GM21447 (cell line): ENCODE data around the gene SEC31A.
"Not testable (repeated sequence)": the region's sequence is repeated elsewhere in the genome, so short reads cannot be mapped to it uniquely, and the experiment has no call there.

Source experiments
- ATAC-seq: cut with Tn5 transposase; IDR thresholded peaks from one replicate; pipeline ENCODE4 v1.9.1; 2021; ENCODE audit not compliant: unreplicated experiment

The SEC31A gene

DNA sequence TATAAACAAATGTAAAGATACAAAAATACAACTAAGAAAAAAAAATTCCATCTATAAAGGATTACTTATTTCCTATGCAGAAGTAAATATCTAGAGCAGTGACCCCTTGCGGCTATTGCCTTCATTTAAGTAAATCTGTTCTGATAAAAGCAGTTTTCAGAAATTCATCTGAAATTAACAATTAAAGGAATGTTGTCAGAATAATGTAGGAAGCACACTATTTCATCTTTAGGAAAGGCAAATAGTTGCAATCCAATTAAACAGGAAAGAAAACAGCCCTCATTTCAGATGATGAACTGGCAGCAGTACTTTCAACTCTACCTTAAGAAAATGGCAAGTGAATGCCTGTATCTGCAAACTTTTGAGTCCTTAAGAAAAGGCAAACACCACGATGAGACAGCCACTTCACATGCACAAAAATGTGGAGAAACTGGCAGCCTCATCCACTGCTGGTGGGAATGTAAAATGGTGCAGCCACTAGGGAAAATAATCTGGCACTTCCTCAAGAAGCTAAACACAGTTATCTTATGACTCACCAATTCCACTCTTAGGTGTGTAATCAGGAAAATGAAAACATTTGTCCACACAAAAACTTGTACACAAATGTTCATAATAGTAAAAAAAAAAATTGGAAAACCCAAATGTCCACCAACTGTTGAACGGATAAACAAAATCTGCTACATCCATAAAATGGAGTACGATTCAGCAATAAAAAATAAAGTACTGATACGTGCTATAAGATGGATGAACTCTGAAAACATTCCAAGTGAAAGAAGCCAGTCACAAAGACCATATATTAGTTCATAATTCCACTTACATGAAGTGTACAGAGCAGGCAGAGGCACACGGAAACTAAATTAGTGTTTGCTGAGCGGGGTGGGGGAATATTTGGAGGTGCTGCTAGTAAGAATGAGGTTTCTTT is 7.6 kb upstream of the SEC31A start:
- ATAC-seq = no peak

DNA sequence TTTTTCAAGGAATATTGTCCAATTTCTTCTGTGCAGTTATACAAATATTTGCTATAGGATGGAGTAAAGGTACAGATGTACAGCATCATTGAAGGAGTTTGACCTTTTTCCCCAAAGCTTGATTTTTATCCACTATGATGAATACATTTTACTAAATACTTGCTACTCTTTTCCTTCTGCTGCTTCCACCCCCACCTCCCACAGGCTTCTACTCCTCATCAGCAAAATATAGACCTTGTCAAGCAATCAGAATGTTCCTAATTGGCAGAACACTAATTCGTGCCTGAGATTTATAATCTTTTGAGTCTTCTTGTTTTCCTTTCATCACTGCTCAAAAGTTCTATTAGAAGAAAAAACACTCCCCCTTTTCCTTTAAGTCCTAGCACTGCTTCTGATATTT is 5.8 kb upstream of the SEC31A start:
- ATAC-seq = no peak

DNA sequence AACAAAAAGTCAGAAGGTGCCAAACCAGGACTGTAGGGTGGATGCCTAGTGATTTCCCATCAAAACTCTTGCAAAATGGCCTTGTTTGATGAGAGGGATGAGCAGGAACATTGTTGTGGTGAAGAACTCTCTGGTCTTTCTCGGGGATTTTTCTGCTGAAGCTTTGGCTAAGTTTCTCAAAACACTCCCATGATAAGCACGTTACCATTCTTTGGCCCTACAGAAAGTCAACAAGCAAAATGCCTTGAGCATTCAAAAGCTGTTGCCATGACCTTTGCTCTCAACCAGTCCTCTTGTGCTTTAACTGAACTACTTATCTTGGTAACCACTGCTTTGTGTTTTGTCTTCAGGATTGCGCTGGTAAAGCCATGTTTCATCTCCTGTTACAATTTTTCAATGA is 3.0 kb upstream of the SEC31A start:
- no peak for ATAC-seq

DNA sequence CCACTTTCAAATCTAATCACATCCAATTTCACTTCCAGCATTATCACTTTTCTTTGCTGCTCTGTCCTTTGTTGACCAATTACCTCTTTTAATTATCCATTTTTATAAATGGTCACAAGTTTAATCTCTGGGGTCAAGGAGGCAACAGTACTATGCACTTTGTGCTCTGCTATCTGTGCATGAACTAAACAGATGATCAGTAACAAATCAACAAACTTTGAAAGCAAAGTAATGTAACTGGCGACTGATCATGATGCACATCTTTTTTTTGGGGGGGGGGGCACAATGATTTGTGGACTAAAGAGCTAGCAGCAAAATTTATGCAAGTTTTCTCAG is 1.5 kb upstream of the SEC31A start:
- no peak for ATAC-seq

DNA sequence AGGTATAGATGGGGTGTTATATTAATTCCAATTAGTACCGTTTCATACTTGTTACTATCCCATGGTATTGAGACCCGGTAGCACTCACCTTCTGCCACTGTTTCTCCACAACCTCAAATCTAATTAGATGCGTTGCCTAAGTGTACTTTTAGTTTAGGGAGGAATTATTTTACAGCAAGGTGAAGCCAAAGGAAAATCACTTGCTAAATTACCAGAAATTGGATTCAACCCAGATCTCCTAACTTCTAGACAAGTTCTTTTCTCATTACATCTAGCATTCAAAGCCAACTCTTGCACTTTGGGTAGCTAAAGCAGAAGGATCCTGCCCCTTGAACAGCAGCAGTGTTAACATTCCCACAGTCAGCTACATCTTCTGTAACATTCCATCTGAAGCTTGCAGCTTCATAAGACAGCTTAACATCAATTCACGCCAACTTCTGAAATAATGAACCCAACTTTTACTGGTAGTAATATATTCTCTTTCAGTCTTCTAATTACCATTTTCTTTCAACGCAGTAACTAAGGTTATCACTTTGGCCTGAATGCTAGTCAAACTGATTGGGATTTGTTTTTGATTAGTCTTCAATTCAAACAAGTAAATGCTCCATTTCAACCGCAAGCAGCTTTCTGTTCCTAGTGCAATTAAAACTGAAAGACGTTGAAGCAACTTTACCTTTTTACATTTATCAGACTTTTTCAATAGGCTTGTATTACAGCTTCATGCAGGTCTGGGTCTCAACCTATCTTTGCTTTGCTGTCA is 934 bp upstream of the SEC31A start:
- ATAC-seq = peak; percentile 5

DNA sequence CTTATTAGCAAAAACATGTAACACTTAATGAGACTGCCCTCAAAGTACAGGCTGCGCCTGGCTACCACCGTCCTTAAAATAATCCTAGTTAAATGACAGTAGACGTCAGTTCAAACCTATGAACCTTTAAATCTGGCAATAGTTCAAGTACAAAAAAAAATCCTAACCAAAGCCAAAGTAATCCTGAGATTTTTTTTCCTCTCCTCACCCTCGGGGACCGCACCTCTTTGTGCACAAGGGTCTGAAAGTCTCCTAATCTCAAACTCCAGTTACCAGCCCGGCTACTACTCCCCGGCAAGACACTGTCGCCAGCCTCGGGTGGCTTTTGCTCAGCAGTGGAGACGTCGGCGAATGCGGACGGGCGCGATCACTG is 439 bp downstream of the SEC31A start:
- ATAC-seq = no peak

DNA sequence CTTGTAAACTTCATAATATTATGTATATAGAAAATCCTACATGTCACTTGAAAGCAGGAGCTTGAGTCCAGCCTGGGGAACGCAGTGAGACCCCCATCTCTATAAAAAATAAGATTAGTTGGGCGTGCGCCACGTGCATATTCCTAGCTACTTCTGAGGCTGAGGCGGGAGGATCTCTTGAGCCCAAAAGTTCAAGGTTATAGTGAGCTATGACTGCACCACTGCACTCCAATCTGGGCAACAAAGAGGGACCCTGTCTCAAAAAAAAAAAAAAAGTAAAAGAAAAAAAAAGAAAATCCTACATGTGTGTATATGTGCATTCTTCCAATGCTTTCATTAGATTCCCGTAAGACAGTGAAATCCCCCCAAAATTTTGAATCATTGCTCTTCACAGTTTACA is 1.7 kb downstream of the SEC31A start:
- ATAC-seq = no peak

DNA sequence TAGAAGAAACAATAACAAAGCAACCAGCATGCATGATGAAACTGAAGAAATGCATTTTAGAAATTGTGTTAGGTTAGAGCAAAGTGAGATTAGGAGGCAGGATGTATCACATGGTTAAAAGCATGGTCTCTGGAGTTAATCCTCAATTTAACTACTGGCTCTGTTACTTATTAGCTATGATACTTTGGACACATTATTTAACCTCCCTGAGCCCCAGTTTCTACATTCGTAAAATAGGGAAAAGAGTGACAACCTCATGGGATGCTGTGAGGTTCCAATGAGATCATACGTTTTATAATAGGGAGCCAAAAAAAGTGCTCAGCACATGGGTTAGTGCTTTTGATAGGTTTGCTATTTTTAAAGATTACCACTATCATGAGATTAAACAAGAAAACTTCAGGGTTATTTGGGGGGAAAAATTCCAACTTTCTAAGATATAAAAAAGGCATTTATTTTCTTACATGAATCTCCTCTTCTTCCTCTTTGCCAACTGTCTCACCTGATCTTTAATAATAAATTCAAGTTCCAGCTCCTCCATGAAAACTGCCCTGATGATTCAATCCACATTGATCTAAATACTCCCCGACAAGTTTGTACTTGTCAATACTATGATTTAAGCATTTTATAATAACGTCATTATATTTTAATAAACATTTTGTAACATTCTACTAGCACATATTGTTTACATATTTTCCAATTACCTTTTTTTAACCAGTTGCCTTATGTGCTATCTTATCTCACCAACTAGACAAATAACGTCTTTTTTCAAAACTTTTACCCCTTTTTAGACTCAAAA is 4.6 kb downstream of the SEC31A start:
- ATAC-seq = no peak

DNA sequence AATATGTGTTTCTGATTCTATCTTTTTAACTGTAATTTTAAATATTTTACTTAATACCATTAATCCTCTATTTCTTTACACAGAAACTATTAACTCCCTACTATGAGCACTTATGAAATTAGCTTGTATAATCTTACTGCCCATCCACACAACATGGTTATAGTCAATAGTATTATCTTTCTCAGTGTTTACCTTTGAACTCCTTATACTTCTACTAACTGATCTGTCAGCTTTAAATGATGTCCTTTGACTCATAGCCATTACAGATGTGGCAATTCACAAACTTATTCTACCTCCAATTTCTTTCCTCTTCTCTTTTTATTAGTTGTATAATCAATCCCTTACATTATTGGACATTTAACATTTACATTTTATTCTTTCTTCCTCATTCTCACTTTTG is 5.5 kb downstream of the SEC31A start:
- no peak for ATAC-seq

DNA sequence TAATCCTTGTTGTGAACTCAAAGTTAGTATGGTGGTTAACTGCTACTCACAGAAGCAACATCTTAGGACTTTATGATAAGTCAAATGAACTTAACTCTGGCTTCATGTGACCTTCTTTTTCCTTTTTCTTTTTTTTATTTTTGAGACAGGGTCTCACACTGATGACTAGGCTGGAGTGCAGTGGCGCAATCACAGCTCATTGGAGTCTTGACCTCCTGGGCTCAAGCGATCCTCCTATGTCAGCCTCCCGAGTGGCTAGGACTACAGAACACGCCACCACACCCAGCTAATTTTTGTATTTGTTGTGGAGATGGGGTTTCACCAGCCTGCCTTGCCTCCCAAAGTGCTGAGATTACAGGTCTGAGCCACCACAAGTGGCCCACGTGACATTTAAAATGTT is 22.4 kb downstream of the SEC31A start:
- no peak for ATAC-seq

DNA sequence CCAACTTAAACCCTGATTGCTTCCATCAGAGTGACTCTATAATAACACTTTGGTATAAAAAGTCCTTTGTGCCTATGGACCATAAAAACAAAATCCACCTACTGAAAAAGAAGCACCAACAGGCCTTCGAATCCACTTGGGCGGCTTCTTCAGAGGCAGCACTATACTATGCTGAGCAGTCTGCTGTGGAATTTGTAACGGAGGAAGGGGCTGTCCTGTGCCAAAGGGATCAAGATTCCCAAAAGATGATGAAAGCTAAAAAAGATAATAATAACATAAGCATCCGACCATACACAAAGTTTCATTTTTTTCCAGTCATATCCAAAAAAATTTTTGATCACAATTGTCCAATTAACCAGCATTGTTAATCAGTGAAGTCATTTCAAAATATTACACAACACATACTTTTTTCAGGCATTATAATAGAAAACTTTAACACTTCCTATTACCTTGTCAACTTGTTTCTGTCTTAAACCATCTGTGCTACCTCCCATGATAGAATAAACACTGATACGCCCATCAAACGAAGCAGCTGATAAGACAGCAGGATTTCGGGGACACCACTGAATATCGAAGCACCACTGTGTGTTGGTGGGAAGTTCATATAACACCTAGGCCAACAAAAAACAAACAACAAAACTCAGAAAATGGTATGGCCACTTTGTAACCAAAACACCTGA is 24.1 kb downstream of the SEC31A start:
- ATAC-seq = no peak

DNA sequence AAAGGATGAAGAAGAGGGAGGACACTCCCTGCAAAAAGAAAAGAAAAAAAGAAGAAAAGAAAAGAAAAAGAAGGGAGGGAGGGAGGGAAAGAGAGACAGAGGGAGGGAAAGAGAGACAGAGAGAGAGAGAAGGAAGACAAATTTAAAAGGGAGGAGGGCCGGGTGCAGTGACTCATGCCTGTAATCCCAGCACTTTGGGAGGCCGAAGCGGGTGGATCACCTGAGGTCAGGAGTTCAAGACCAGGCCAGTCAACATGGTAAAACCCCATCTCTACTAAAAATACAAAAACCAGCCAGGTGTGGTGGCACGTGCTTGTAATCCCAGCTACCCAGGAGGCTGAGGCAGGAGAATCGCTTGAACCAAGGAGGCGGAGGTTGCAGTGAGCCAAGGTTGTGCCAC is 24.9 kb downstream of the SEC31A start:
- not testable (repeated sequence) for ATAC-seq

DNA sequence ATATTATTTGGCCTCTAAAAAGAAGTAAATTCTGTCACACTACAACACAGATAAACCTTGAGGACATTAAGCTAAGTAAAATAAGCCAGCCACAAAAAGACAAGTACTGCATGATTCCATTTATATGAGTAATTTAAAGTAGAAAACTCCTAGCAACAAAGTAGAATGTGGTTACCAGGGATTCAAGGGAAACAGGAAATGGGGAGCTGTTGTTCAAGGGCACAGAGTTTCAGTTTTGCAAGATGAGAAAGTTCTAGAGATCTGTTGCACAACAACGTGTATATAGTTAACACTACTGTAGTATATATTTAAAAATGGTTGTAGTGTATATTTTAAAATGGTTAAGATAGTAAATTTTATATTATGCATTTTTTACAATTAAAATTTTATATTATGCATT is 25.4 kb downstream of the SEC31A start:
- peak; percentile 43 for ATAC-seq

DNA sequence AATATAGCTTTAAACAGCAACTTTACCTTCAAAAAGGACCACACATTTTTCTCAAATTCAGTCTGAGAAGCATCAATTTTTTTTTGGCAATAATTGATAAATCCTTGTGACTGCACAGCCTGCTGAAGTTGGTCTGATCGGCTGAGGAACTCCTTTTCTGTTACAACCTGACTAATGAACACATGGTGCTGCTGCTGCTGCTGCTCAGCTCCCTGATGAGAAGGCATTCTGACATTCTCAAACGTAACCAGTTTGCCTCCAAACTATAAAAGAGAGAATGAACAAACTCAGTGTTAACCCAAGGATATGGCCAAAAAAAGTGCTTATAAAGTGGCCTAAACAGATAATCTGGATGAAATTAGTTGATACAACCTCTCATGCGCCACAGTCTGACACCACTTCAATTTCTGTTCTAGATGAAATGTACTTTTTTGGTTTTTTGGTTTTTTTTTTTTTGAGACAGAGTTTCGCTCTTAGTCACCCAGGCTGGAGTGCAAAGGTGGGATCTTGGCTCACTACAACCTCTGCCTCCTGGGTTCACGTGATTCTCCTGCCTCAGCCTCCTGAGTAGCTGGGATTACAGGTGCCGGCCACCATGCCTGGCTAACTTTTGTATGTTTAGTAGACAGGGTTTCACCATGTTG is 26.5 kb downstream of the SEC31A start:
- ATAC-seq = no peak

DNA sequence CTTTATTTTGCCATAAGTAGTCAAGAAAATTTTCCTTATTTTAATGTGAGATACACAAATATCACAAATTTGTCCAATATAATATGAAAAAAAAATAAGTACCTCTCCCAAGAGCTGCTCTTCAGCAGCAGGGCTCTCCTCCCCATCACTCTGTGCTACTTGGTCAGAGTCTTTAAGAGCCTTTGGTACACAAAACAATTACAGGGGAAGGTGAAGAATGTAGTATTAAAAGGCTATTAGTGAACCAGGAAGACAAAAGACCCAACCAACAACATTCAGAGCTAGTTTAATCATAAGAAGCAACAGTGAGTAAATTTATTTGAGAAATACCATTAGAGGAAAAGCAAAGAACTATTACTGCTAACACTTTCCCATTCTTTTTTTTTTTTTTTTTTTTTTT is 29.4 kb downstream of the SEC31A start:
- no peak for ATAC-seq

DNA sequence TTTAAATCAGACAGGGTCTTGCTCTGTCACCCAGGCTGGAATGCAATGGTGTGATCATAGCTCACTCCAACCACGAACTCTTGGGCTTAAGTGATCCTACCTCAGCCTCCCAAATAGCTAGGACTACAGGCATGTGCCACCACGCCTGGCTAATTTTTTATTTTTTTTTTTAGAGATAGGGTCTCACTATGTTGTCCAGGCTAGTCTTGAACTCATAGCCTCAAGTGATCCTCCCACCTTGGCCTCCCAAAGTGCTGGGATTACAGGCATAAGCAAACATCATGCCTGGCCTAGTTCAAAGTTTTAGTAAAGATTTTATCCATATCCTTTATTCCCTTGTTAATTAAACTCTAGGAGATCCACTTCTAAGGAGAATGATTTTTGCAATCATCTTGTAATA is 30.5 kb downstream of the SEC31A start:
- not testable (repeated sequence) for ATAC-seq

DNA sequence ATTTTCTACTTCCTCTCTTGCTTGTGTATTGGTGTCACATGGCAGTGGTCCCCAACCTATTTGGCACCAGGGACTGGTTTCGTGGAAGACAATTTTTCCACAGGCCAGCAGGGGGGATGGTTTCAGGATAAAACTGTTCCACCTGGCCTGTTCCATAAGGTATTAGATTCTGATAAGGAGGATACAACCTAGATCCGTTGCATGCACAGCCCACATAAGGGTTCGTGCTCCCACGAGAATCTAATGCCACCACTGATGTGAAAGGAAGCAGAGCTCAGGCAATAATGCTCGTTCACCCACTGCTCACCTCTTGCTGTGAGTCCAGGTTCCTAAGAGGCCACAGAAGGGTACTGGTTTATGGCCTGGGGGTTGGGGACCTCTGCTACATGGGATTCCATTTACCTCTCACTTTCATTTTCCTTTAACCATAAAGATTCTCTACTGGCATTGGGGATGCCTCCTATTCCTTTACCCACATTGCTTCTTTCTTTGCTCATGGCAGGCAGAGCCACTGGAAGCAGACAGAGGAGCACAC is 38.1 kb downstream of the SEC31A start:
- no peak for ATAC-seq

DNA sequence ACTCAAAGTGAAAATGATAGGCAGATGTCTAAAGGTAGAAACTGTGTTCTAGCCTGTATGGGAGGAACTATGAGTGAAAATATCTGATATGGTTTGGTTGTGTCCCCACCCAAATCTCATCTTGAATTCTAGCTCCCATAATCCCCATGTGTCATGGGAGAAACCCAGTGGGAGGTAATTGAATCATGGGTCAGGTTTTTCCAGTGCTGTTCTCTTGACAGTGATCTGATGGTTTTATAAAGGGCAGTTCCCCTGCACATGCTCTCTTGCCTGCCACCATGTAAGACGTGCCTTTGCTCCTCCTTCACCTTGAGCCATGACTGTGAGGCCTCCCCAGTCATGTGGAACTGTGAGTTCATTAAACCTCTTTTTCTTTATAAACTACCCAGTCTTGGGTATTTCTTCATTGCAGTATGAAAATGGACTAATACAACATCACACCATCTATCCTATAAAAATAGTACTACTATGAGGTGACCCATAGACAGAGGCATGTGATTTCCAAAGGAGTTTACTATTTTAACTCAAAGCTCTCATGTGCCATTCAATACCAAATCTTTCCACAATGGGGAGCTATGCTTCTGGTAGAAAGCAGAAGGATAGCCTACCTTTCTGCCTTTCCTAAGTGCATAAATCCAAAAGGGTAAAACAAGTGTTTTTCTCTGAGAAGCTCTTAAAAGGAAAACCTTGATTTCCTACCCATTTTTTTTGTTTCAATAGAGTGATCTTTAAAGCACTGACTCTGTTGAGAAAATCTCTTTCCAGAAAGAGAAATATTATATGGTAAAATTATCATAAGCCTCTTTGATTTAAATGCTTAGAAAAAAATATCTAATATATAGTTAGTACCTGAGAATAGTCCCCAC is 38.8 kb downstream of the SEC31A start:
- no peak for ATAC-seq

DNA sequence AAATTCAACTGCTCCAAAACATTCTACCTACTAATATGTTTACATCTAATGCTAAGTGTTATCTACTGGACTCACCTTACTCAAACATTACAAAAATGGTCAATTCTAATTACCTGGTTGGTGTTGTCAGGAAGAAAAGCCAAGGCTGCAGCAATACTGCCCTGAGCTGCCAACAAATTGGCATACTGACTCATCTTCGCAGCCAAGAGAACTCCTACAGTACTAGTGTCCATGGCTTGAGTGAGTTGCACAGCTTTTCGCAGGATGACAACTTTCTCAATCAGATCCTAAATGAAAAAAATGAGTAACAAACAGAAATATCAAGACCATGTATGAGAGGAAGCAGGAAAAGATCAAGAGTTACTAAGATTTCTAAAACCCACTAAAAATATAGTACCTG is 39.6 kb downstream of the SEC31A start:
- no peak for ATAC-seq
